ENCODE measurements around the gene C19orf47.

The C19orf47 gene

DNA sequence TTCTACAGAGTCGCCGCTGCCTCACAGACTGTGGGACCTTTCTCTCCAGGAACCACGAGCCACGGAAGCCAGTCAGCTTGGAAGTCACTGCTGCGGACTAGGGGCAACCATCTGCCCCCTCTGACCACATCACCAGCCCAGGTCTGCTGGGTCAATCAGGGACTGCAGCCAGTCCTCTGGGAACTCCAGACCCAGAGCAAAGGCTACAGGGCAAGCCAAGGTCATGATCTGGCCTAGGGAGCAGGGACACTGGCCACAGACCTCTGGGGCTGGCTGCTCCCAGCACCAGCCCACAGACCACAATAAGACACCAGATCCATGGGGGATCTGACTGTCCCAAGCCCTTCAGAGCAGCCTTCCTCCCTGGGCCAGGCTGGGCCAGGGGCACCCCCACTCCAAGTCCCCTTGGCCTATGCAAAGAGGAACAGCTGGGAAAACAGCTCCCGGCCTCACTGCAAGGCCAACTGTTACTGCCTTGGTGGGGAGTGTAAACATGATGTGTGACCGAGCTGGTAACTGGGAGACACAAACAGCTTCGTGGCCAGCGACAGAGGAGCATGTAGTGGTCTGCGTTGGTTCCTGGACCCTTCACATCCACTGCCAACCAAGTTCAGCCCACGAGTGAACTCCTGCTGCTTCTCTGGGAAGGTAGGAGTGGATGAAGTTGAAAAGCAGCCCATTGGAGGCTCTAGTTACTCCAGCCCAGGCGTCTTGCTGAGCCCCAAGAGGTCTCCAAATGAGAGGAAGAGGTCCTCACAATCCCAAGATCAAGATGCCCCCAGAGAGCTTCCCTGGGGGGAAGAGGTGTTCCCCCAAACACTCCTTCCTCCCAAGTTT lies 64.6 kb downstream of the C19orf47 start:
- no peak for DNase-seq (ENCODE audit: low read depth in 2 of 2, low spot score in 1 of 2)

GRCh38 chr19:40282920-40283319 lies 65.3 kb downstream of the C19orf47 start:
- no peak for DNase-seq (ENCODE audit: low read depth in 2 of 2, low spot score in 1 of 2)

DNA sequence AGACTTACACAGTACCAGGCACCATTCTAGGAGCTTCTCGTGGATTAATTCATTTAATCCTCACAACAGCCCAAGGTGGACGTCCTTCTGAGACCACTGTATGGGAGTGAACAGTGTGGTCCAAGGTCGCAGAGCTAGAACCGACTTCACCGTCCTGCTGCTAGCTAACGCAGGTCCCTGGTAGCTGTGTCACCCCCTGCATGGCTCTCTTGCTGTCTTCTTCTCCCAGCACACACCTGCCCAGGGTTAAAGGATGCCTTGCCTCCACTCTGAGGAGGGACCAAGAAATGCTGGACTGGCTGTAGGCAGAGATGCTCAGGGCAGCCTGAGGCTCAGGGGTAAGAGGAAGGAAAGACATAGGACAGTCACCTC lies 66.0 kb downstream of the C19orf47 start:
- DNase-seq (ENCODE audit: low read depth in 2 of 2, low spot score in 1 of 2): no peak

GRCh38 chr19:40281381-40282208 lies 66.6 kb downstream of the C19orf47 start:
- no peak for DNase-seq (ENCODE audit: low read depth in 2 of 2, low spot score in 1 of 2)

GRCh38 chr19:40280608-40281221 lies 67.5 kb downstream of the C19orf47 start:
- DNase-seq (ENCODE audit: low read depth in 2 of 2, low spot score in 1 of 2): no peak

GRCh38 chr19:40279761-40280607 lies 68.2 kb downstream of the C19orf47 start:
- no peak for DNase-seq (ENCODE audit: low read depth in 2 of 2, low spot score in 1 of 2)

DNA sequence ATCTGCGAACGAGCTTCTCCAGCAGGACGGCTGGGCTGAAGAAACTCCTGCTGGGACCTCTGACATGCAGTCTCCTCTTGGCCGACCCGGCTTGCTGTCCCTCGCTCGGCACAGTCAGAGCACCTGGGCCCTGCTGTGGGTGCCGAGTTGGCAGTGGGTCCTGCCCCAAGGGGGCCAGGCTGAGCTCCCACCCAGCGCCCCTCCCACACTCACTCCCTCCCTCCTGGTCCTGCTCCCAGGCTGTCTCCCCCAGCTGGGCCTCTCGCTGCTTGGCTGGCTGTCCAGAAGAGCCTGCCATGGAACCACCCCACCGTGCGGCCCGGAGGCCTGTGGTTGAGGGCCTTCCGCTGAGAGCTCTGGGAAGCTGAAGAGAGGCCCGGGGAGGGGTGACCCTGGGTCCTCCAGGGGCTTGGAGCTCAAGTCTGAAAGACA lies 69.1 kb downstream of the C19orf47 start:
- no peak for DNase-seq (ENCODE audit: low read depth in 2 of 2, low spot score in 1 of 2)

DNA sequence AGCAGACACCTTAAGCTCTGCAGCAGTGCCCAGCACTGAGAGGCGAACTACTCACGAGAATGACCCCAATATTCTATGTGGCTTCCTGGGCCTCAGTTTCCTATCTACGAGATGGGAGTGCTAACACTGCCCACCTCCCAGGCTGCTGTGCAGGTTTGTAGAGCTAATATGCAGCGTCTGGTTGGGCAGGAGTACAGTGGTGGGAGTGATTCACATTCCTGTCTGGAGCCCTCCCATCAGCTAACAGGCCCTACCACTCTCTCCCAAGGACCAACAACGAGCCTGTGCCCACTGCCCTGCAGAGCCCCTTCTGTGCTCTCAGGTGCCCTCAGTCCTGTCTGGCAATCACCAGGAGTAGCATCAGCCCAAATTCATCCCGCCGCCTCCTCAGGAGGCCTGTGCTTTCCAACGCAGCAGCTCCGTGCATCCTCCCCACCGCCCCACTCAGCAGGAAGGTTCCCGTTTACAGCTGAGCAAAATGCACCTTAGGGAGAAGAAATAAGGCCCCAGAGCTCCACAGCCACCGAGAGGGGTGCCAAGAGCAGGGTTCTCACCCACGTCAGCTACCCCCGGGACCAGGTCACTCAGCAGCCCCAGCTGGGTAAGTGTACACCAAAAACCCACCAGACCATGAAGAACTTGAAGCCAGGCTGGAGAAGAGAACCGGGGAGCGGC lies 69.7 kb downstream of the C19orf47 start:
- no peak for DNase-seq (ENCODE audit: low read depth in 2 of 2, low spot score in 1 of 2)

DNA sequence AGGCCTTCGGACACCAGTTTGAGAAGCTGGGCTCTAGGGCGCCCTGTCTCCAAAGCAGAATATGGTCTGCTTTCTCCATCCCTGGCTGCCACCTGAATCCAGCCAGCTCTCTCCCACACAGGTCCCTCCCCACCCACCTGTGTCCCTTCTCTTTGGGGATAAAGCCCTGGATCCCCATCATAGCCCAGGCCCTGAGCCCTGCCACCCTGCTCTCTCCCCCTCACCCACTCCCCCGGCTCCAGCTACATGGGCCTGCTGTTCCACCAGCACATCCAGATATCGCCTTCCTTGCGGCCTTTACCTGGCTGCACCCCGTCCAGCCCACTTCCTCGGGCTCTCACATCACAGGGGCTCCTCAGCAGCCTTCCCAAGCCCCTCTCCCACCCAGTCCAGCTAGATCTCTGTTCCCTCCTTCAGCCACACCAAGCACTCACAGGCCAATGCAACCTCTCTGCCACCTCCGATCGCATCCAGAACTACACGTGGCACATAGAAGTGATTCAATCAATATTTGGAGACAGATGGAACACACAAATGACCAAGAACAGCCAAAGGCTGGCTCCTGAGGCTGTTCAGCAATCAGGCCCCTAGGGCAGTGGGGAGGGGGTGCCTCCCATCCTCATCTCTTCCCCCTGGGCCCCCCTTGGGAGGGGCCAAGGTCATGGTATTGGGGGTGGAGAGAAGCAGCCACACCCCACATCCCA lies 70.7 kb downstream of the C19orf47 start:
- DNase-seq (ENCODE audit: low read depth in 2 of 2, low spot score in 1 of 2): no peak

DNA sequence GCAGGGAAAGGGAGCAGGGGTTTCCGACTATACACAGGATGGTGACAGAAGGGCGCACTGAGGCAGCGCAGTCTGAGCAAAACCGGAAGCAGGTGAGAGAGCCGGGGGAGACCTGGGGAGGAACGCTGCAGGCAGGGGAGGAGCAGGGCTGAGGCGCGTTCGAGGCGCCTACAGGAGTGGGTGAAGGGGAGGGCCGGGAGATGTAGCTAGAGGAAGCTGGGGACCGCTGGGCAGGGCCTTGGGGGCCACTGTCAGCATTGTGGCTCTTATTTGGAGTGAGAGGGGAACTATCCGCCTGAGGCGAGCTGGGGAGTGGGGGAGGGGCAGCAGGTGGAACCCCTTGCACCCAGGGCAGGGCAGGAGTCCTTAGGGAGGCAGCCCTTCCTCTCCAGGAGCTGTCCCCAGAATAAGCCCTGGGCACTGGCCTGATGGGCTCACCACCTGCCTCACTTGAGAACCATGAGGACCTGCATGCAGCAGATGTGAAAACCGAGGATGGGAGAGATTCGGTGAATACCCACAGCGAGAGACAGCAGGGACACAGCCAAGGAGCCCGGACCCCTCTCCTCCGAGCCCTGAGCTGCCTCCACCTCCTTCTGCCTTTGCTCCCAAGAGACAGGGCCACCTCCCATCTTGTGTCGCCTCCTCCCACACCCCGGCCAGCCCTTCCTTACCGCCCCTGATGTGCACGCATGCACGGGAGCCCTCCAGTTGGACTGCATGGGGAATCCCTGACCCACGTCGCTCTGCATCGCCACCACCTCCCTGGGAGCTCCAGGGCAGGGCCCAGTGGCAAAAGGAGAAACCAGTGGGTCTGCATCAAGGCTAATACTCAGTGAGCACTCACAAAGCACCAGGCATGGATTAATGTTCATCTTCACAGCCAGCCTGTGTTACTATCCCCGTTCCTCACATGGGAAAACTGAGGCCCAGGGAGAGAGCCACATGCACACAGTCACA lies 73.3 kb downstream of the C19orf47 start:
- DNase-seq (ENCODE audit: low read depth in 2 of 2, low spot score in 1 of 2): no peak

- no peak for DNase-seq (ENCODE audit: low read depth in 2 of 2, low spot score in 1 of 2)
Observed at GRCh38 chr19:40273469-40274360, 74.5 kb downstream of the C19orf47 start.

- no peak for DNase-seq (ENCODE audit: low read depth in 2 of 2, low spot score in 1 of 2)
Observed at GRCh38 chr19:40272261-40272660, 75.9 kb downstream of the C19orf47 start.

- no peak for DNase-seq (ENCODE audit: low read depth in 2 of 2, low spot score in 1 of 2)
Observed at GRCh38 chr19:40271706-40272105, 76.5 kb downstream of the C19orf47 start.

DNA sequence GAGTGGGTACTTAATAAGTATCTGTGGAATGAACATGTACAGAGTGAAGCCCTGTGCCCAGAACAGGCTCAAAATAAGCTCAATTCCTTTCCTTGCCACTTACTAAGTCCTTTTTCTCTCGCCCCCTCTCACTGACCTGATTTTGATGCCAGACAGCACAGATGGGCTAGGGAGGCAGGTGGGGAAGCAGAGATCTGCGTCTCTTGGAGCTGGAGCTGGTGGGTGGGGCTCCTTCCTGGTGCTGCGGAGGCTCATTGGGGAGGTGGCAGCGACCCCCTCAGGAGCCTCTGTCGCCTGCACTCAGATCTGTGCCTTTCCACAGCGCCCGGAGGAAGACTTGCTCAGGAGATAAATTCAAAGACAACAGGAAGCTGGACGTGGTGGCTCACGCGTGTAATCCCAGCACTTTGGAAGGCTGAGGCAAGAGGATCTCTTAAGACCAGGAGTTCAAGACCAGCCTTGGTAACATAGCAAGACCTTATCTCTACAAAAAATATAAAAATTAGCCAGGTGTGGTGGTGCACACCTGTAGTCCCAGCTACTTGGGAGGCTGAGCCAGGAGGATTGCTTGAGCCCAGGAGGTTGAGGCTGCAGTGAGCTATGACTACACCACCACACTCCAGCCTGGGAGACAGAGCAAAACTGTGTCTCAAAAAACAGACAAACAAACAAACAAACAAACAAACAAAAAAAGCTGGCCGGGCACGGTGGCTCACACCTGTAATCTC lies 77.7 kb downstream of the C19orf47 start:
- DNase-seq (ENCODE audit: low read depth in 2 of 2, low spot score in 1 of 2): no peak
